Middle frontal gyrus (tissue), 1 donor: ENCODE results near the gene CFAP90.
A peak's percentile ranks its signal among the peaks of the same experiment; 100 is the strongest.

Experiments
- DNase-seq: peaks from one replicate; pipeline ENCODE4 v3.0.0-alpha.2; 2015; ENCODE audit warnings: low spot score; ENCODE audit errors: extremely low spot score

CFAP90 gene, protein sequence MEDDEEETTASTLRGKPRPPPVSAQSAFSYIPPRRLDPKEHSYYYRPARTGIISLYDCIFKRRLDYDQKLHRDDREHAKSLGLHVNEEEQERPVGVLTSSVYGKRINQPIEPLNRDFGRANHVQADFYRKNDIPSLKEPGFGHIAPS

GRCh38 chr5:7850395-7851239 is at the start of gene CFAP90:
Gene CFAP90 (minus strand): TSS chr5:7851133. CDS start chr5:7851021, 112 bp downstream.
- no peak for DNase-seq

DNA sequence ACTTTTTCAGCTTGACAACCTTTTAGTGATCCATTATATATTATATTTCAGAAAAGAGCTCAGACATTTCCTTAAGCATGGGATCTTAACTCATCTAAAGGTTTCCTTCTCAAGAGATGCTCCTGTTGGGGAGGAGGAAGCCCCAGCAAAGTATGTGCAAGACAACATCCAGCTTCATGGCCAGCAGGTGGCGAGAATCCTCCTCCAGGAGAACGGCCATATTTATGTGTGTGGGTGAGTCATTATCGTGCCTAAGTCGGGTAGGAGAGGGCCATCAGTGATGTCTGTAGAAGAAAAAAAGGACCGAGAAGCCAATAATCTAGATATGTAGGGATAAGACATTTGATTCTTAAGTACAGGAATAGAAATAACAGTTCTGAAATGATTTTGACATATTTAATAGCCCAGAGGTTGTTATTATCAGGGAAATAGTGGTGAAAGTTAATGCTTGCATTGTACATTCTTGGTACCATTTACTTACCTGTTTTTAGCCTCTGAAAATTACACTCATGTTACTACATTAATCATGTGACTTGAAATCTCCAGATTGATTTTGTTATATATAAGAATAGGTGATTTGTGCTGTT is 46.2 kb upstream of the CFAP90 start:
- no peak for DNase-seq

- no peak for DNase-seq
These were observed 43.9 kb upstream of the CFAP90 start for GRCh38 chr5:7894860-7895259.

GRCh38 chr5:7894439-7894838 is 43.5 kb upstream of the CFAP90 start:
- no peak for DNase-seq

GRCh38 chr5:7888901-7889300 is 38.0 kb upstream of the CFAP90 start:
- DNase-seq, result no peak

DNA sequence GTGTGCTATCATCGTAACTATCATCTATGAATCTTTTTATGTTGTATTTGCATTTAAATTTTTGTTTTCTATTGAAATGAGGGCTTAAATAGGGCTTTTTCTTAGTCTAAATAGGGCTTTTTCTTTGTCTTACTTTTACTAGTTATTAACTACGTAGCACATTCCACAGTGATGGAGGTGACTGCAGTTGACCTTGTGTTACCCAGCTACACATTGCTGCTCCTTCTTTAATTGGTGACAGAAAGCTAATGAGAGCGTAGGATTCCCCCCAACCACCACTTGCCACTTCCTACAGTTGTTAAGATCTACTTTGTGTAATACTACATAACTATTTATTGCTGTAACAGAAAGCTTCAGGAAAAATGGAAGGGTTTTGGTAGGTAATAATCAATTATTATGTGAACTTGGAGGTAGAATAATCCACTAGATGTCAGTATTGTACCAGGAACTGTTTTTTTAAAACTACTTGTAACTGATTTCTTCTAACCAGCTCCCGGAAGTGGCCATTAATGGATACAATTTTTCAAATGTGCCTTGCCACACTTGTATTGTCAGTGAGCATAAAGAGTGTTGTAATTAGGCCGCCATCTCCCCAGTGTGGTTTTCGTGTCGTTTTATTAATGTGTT is 36.0 kb upstream of the CFAP90 start:
- DNase-seq, result no peak

DNA sequence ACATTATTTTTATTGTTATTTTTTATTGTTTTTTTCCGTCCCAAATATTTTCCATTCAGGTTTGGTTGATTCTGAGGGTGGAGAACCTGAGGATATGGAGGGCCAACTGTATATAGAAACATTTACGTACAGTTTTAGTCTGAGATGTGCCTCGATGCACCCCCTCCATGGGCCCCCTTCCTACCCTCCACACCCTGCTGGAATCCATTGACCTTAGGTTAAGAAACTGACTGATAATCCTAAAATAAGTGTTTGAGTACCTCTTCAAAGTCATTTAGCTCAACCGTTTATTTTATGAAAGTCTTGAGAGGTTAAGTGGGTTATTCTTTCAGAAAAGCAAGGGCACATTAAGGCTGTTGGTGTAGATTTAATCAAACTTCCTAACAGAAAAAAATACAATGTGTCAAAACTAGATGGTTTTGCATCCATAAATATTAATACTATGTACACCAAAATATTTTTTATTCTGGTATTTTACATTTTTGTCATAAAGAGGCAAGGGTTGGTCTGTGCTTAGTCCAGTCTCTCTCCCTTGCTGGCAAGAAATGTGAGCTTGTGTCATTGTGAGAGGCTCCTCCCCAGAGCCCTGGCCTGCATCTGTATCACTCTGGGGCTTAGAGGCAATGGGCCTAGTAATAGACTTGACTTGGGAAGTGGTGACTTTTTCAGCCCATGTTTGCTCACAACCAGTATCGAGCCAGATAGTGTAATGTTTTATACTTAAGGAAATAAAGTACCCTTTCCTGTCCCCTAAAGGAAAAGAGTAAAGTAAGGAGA is 33.7 kb upstream of the CFAP90 start:
- DNase-seq, result no peak

DNA sequence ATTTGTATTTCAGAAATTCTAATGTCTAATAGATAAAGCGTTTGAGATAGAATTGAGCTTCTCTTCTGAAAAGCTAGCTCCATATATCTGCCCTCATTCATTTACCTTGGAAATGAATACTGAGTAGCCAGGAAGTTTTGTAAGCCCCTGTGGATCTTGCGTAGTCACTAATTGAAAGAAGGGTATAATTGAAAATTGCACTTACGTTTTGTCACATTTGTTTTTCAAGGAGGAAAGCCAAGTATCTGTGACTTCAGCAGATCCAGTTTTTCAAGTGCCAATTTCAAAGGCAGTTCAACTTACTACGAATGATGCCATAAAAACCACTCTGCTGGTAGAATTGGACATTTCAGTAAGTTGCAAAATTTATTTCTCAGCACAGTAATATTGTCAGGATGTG is 32.0 kb upstream of the CFAP90 start:
- DNase-seq, result no peak

DNA sequence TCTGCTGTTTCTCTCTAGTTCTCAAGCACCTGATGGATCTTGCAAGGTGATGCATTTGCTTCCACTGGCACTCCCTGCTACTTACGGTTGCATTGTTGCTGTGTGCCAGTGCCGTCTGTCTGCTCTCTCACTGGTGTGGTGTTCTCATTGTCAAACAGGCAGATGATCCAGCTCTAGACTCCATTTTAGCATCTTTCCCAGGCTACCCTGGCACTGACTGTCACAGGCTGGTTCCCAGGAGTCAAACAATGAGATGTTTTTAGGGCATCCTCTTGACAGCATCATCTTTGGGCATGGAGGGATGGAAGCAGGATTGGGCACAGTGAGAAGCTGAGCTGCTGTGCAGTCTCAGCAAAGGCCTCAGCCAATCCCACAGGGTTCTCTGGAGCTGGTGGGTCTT is 30.9 kb upstream of the CFAP90 start:
- DNase-seq, result peak; percentile 20

- DNase-seq, result no peak
These were observed 30.2 kb upstream of the CFAP90 start for GRCh38 chr5:7881091-7881490.

DNA sequence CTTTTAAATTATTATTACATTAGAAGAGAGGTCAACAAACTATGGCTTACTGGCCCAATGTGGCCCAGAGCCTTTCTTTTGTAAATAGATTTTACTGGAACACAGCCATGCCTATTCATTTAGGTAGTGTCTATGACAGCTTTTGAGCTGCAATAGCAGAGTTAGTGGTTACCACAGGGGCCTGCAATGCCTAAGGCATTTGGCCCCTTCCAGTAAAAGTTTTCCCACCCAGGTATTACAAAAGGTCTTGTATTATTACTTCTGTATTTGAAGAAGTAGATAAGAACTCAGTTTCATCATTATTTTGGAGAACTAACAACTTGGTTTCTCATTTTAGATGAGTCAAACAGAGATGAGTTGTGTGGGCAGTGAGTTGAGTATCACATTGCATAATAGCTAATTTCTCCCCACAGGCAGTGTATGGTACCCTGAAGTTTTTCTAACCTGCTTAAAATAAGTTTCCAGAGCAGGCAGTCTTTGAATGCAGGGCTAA is 27.5 kb upstream of the CFAP90 start:
- DNase-seq, result no peak

- no peak for DNase-seq
These were observed 26.9 kb upstream of the CFAP90 start for GRCh38 chr5:7877851-7878250.

- no peak for DNase-seq
These were observed 25.9 kb upstream of the CFAP90 start for GRCh38 chr5:7876867-7877266.

DNA sequence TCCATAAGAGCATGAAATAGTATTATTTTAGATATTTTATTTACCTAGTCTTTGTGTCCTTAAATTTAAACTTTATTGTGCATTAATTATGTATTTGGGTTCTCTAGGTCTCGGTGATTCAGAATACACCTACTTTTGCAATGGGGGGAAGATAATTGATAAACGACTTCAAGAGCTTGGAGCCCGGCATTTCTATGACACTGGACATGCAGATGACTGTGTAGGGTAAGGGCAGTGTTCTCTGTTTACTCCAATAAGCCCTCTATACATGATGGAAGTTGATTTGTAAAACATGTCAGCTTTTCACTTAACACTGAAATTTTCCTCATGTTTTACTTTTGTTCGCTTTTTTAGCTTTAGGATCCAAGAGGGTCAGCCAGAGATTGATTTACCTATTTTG is 24.2 kb upstream of the CFAP90 start:
- DNase-seq, result no peak

GRCh38 chr5:7874639-7875038 is 23.7 kb upstream of the CFAP90 start:
- no peak for DNase-seq

DNA sequence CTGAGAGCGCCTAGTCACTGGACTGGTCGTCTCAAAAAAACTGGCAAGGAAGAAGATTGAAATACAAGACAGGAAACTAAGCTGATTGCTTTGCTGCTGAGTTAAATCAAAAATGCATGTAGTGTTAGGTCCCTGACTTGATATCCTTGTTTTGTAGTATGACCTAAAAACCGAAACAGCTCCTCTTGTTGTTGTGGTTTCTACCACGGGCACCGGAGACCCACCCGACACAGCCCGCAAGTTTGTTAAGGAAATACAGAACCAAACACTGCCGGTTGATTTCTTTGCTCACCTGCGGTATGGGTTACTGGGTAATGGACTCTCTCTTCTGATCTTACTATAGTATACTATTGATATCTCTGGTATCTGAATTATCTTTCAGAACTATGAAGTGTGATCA is 22.3 kb upstream of the CFAP90 start:
- no peak for DNase-seq

GRCh38 chr5:7872517-7873130 is 21.7 kb upstream of the CFAP90 start:
- no peak for DNase-seq

- no peak for DNase-seq
These were observed 20.7 kb upstream of the CFAP90 start for GRCh38 chr5:7871653-7872052.

GRCh38 chr5:7869474-7870136 is 18.7 kb upstream of the CFAP90 start:
- DNase-seq, result no peak

DNA sequence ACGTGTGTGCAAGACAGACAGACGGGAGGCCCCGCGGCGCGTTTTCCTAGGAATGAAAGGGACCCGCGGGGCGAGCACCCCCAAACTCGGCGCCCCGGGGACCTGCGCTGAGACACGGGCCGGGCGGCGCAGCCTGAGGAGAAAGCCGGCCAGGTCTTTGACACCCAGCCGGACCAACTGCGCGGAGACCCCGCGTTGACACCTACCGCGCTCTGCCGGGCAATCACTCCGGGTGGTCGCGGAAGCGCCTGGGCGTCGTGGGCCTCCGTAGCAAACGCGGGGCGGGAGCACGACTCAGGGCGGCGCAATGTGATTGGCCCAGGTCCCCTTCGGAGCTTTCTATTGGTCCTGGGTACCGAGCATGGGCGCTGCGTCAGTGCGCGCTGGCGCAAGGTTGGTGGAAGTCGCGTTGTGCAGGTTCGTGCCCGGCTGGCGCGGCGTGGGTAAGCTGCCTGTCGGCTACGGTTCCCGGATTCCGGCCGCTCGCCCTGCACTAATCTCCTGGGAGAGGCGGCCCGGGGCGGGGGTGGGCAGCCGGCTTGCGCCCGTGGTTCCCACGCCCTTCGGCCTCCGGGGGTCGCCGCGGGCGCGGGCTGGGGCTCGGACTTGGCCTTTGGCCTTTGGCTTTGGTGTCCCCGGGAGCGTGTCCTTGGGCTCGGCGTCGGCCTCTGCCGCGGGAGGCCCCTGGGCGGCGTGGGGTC is 18.0 kb upstream of the CFAP90 start, which contains the start of the genes FASTKD3 and MTRR:
Gene FASTKD3 (minus strand): TSS at position 259 of the 701 bp plus-strand sequence. CDS start 948 bp downstream, outside the sequence.
Gene MTRR (plus strand): TSS at position 376 of the 701 bp plus-strand sequence. CDS start 1,647 bp downstream, outside the sequence.
- peak; percentile 95 for DNase-seq
